Measurements from ENCODE around the gene NR1H4.

Gene NR1H4

GRCh38 chr12:100450735-100451134 is 22.9 kb upstream of the NR1H4 start:
- TF ChIP-seq, protein P1, sequence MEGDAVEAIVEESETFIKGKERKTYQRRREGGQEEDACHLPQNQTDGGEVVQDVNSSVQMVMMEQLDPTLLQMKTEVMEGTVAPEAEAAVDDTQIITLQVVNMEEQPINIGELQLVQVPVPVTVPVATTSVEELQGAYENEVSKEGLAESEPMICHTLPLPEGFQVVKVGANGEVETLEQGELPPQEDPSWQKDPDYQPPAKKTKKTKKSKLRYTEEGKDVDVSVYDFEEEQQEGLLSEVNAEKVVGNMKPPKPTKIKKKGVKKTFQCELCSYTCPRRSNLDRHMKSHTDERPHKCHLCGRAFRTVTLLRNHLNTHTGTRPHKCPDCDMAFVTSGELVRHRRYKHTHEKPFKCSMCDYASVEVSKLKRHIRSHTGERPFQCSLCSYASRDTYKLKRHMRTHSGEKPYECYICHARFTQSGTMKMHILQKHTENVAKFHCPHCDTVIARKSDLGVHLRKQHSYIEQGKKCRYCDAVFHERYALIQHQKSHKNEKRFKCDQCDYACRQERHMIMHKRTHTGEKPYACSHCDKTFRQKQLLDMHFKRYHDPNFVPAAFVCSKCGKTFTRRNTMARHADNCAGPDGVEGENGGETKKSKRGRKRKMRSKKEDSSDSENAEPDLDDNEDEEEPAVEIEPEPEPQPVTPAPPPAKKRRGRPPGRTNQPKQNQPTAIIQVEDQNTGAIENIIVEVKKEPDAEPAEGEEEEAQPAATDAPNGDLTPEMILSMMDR (IDR thresholded peaks at IDR 0.05; ENCODE audit: insufficient read depth, low read depth, low read length, missing control alignments), result no peak
- peak; percentile 13 for DNase-seq (ENCODE audit: low read depth)
- H3K4me3 ChIP-seq (ENCODE audit: low read length), result no peak overlapping the region

DNA sequence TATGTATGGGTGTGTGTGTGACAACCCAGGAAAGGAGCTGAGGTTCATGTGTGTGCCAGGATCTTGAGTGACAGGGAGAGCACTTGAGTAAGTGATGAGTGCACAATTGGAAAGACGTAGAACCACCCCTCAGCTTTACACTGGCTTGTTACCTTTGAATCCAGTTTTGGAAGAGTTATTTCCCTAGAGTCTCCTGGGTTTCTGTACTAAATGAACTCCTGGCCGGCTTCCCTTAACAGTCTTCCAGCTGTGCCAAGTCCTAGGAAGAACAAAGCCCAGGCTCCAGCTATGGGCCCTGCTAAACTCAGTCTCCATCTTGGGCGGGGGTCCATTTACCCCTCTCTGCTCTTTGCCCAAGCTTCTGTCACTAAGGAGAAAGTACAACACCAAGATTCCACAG is 19.7 kb upstream of the NR1H4 start:
- no peak for DNase-seq (ENCODE audit: low read depth)
- no peak overlapping the region for H3K4me3 ChIP-seq (ENCODE audit: low read length)
- TF ChIP-seq, protein P1 (IDR thresholded peaks at IDR 0.05; ENCODE audit: insufficient read depth, low read depth, low read length, missing control alignments), result no peak

- no peak for DNase-seq (ENCODE audit: low read depth)
- no peak overlapping the region for H3K4me3 ChIP-seq (ENCODE audit: low read length)
- TF ChIP-seq, protein P1 (IDR thresholded peaks at IDR 0.05; ENCODE audit: insufficient read depth, low read depth, low read length, missing control alignments), result no peak
Measured at GRCh38 chr12:100455896-100456295, 17.8 kb upstream of the NR1H4 start.

GRCh38 chr12:100458191-100458590 is 15.5 kb upstream of the NR1H4 start:
- TF ChIP-seq, protein P1 (IDR thresholded peaks at IDR 0.05; ENCODE audit: insufficient read depth, low read depth, low read length, missing control alignments), result no peak
- no peak overlapping the region for H3K4me3 ChIP-seq (ENCODE audit: low read length)
- no peak for DNase-seq (ENCODE audit: low read depth)

- H3K4me3 ChIP-seq (ENCODE audit: low read length), result no peak overlapping the region
Measured at GRCh38 chr12:100460702-100461101, 13.0 kb upstream of the NR1H4 start.

GRCh38 chr12:100461330-100461973 is 12.2 kb upstream of the NR1H4 start:
- no peak overlapping the region for H3K4me3 ChIP-seq (ENCODE audit: low read length)
- TF ChIP-seq, protein P1 (IDR thresholded peaks at IDR 0.05; ENCODE audit: insufficient read depth, low read depth, low read length, missing control alignments), result no peak
- DNase-seq (ENCODE audit: low read depth), result no peak

More at GRCh38 chr12:100460702-100461101, 13.0 kb upstream of the NR1H4 start:
- TF ChIP-seq, protein P1 (IDR thresholded peaks at IDR 0.05; ENCODE audit: insufficient read depth, low read depth, low read length, missing control alignments), result no peak
- DNase-seq (ENCODE audit: low read depth), result no peak

DNA sequence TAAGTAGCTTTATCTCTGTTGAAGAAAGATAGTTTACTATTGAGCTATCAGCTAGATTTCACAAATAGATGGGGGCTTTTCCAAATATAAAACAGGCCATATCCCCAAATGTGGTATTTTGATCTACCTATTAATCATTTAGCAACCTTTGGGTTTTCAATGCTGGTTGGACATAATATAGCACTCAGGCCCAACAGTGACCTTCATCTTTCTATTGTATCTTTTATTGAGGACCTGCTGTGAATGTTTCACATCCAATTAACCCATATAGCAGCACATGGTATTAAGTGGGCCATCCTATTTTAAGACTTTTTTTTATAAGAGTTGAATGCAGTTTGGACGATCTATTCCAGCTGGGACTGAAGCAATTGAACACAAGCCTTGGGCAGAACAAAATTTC is 10.0 kb upstream of the NR1H4 start:
- no peak for DNase-seq (ENCODE audit: low read depth)
- TF ChIP-seq, protein P1 (IDR thresholded peaks at IDR 0.05; ENCODE audit: insufficient read depth, low read depth, low read length, missing control alignments), result no peak
- H3K4me3 ChIP-seq (ENCODE audit: low read length), result no peak overlapping the region
